GM23338 (cell line): ENCODE data around the gene ZDHHC9. TPM values are rescaled to one million over a fixed set of nuclear protein-coding genes. Genes with fewer than 3 reads are reported as not detected.

ENCODE experiments used
- ATAC-seq: fragments of 200-7000 bp; cut with Tn5 transposase; 3 replicates; pipeline ENCODE4 v1.9.1; 2020
- DNase-seq: peaks from one replicate; pipeline ENCODE4 v3.0.0-alpha.2; 2015; ENCODE audit warnings: low spot score
- H2AFZ ChIP-seq: fragments of 200-600 bp; sonication (generic); 2 replicates; pipeline ENCODE4 v1.8.0; 2016; ENCODE audit warnings: antibody characterized with exemption, mild to moderate bottlenecking, moderate library complexity
- H3F3A ChIP-seq: fragments of 200-600 bp; sonication (generic); replicated peaks from 2 replicates; pipeline ENCODE4 v1.8.0; 2017; ENCODE audit warnings: antibody characterized with exemption, mixed run types, low read depth
- H3K27ac ChIP-seq: fragments of 200-600 bp; sonication (generic); 2 replicates; pipeline ENCODE4 v1.6.1; 2016; ENCODE audit warnings: low read depth
- H3K27me3 ChIP-seq: fragments of 200-600 bp; sonication (generic); 2 replicates; pipeline ENCODE4 v1.8.0; 2016; ENCODE audit warnings: mild to moderate bottlenecking, mixed run types, moderate library complexity; ENCODE audit not compliant: insufficient read depth
- H3K36me3 ChIP-seq: fragments of 200-600 bp; sonication (generic); 2 replicates; pipeline ENCODE4 v1.8.0; 2016; ENCODE audit warnings: mild to moderate bottlenecking; ENCODE audit not compliant: insufficient read depth
- H3K4me1 ChIP-seq: fragments of 200-600 bp; sonication (generic); 2 replicates; pipeline ENCODE4 v1.8.0; 2016; ENCODE audit warnings: mild to moderate bottlenecking, moderate library complexity; ENCODE audit not compliant: insufficient read depth
- H3K4me2 ChIP-seq: fragments of 200-600 bp; sonication (generic); 2 replicates; pipeline ENCODE4 v1.7.1; 2017; ENCODE audit warnings: mixed run types
- H3K4me3 ChIP-seq: fragments of 200-600 bp; sonication (generic); 2 replicates; pipeline ENCODE4 v1.6.1; 2016; ENCODE audit warnings: mixed run types
- H3K79me2 ChIP-seq: fragments of 200-600 bp; sonication (generic); replicated peaks from 2 replicates; pipeline ENCODE4 v1.8.0; 2017; ENCODE audit warnings: mild to moderate bottlenecking; ENCODE audit not compliant: insufficient read depth
- H3K9me2 ChIP-seq: fragments of 200-600 bp; sonication (generic); 2 replicates; pipeline ENCODE4 v1.8.0; 2017; ENCODE audit not compliant: insufficient read depth
- H4K20me1 ChIP-seq: fragments of 200-600 bp; sonication (generic); replicated peaks from 2 replicates; pipeline ENCODE4 v1.8.0; 2017; ENCODE audit warnings: mild to moderate bottlenecking; ENCODE audit not compliant: insufficient read depth
- H3K27ac Mint-ChIP-seq: 2 replicates; pipeline ENCODE4 v1.8.0; 2020; ENCODE audit warnings: inconsistent platforms, mild to moderate bottlenecking, moderate library complexity, mixed read lengths
- H3K27me3 Mint-ChIP-seq: 3 replicates; pipeline ENCODE4 v1.8.0; 2022; ENCODE audit warnings: low read depth, mild to moderate bottlenecking, moderate library complexity, mixed read lengths, inconsistent platforms; ENCODE audit not compliant: insufficient read depth, poor library complexity
- H3K36me3 Mint-ChIP-seq: 3 replicates; pipeline ENCODE4 v1.8.0; 2021; ENCODE audit warnings: low read depth, mild to moderate bottlenecking, inconsistent platforms, moderate library complexity, mixed read lengths
- H3K4me1 Mint-ChIP-seq: 3 replicates; pipeline ENCODE4 v1.8.0; 2020; ENCODE audit warnings: mild to moderate bottlenecking, inconsistent platforms, mixed read lengths
- H3K4me3 Mint-ChIP-seq: 3 replicates; pipeline ENCODE4 v1.8.0; 2021; ENCODE audit warnings: moderate library complexity, mild to moderate bottlenecking, inconsistent platforms, mixed read lengths
- H3K9me3 Mint-ChIP-seq: 3 replicates; pipeline ENCODE4 v1.8.0; 2020; ENCODE audit warnings: moderate library complexity, mild to moderate bottlenecking, inconsistent platforms, mixed read lengths
- CTCF ChIP-seq, 2 experiments: fragments of 200-600 bp in 1 of 2; sonication (generic) in 1 of 2; conservative IDR thresholded peaks; 2 replicates each; pipeline versions ENCODE4 v1.5.1 to v1.6.1; 2016 to 2017; ENCODE audit warnings: antibody characterized with exemption in 2 of 2, low read depth in 2 of 2, mild to moderate bottlenecking in 2 of 2, moderate library complexity in 1 of 2
- ETS1 ChIP-seq: IDR thresholded peaks from 2 replicates; pipeline ENCODE4 v1.6.1; 2016; ENCODE audit warnings: antibody characterized with exemption
- EZH2 ChIP-seq: fragments of 200-600 bp; sonication (generic); IDR thresholded peaks from one replicate; pipeline ENCODE4 v1.8.0; 2017; ENCODE audit warnings: antibody characterized with exemption, mild to moderate bottlenecking, low read depth; ENCODE audit not compliant: unreplicated experiment
- EZH2phosphoT487 ChIP-seq: fragments of 200-600 bp; sonication (generic); IDR thresholded peaks from one replicate; pipeline ENCODE4 v1.8.1; 2018; ENCODE audit warnings: antibody characterized with exemption; ENCODE audit not compliant: unreplicated experiment
- JUNB ChIP-seq: IDR thresholded peaks from one replicate; pipeline ENCODE4 v1.6.1; 2016; ENCODE audit warnings: antibody characterized with exemption; ENCODE audit not compliant: unreplicated experiment
- NANOG ChIP-seq: IDR thresholded peaks from 2 replicates; pipeline ENCODE4 v1.6.1; 2016; ENCODE audit warnings: antibody characterized with exemption, borderline replicate concordance
- REST ChIP-seq: IDR thresholded peaks from one replicate; pipeline ENCODE4 v1.6.1; 2018; ENCODE audit warnings: antibody characterized with exemption; ENCODE audit not compliant: unreplicated experiment
- STAT1 ChIP-seq: IDR thresholded peaks from one replicate; pipeline ENCODE4 v1.6.1; 2016; ENCODE audit warnings: antibody characterized with exemption; ENCODE audit not compliant: unreplicated experiment
- ZNF114 ChIP-seq: fragments of 250-450 bp; sonication (Bioruptor Pico); IDR thresholded peaks from 2 replicates; pipeline ENCODE4 v1.5.0; 2020; ENCODE audit warnings: mild to moderate bottlenecking, moderate library complexity
- ZNF331 ChIP-seq: fragments of 250-450 bp; sonication (Bioruptor Pico); IDR thresholded peaks from 2 replicates; pipeline ENCODE4 v1.5.0; 2020; ENCODE audit warnings: low read depth, mild to moderate bottlenecking, moderate library complexity
- ZNF462 ChIP-seq: fragments of 250-450 bp; sonication (Bioruptor Pico); IDR thresholded peaks from 2 replicates; pipeline ENCODE4 v1.5.0; 2020; ENCODE audit warnings: mild to moderate bottlenecking, moderate library complexity
- polyA plus RNA-seq: library from polyadenylated mRNA; unstranded; fragments of >200 nt; fragmentation: Nextera tagmentation; extraction: Ambion mirVana; gene quantifications from 2 replicates; pipeline ENCODE4 v1.2.1, GENCODE V29; 2016
- total RNA-seq: library from RNA; depleted of rRNA; stranded (reverse); fragments of >200 nt; shearing (Covaris generic); gene quantifications from 2 replicates; pipeline ENCODE4 v1.2.3, GENCODE V29; 2014

The ZDHHC9 gene
- total and polyA plus RNA-seq, 2 experiments from 2014 or later: 14.2 to 17.6 TPM

- no peaks in the 10 kb centered on the region for H4K20me1 ChIP-seq
- DNase-seq (no peak), ATAC-seq (no peak)
- H3K36me3 ChIP-seq: no peaks in the 10 kb centered on the region
- Mint-ChIP-seq H3K36me3 (no peaks in the 10 kb centered on the region), H3K27ac (no peak overlapping the region), H3K27me3 (peaks cover 4% of the 10 kb centered on the region), H3K4me3 (no peak overlapping the region), H3K4me1 (no peaks in the 10 kb centered on the region; the same call in 2 of the 3 replicates), H3K9me3 (no peaks in the 10 kb centered on the region; the same call in 2 of the 3 replicates)
- H3K79me2 ChIP-seq: no peaks in the 10 kb centered on the region
- H3F3A ChIP-seq: no peaks in the 10 kb centered on the region
- no peak overlapping the region for H3K4me3 ChIP-seq
- no peaks in the 10 kb centered on the region for H3K9me2 ChIP-seq
- H3K4me1 ChIP-seq: no peaks in the 10 kb centered on the region
- H3K4me2 ChIP-seq: no peak overlapping the region
- H2AFZ ChIP-seq: no peak overlapping the region
- no peak overlapping the region for H3K27ac ChIP-seq
- no peaks in the 10 kb centered on the region for H3K27me3 ChIP-seq
- TF ChIP-seq JUNB: no peak
- TF ChIP-seq EZH2: no peak
- TF ChIP-seq ZNF331 (CRISPR knock-in tag): no peak
- no peak for TF ChIP-seq ZNF114 (CRISPR knock-in tag)
- TF ChIP-seq REST: no peak
- TF ChIP-seq ETS1: no peak
- TF ChIP-seq ZNF462 (CRISPR knock-in tag): no peak
- TF ChIP-seq CTCF (conservative IDR thresholded peaks at IDR 0.05; ENCODE audit: low read depth in 2 of 2): no peak
- TF ChIP-seq NANOG: no peak
- no peak for TF ChIP-seq STAT1
- no peak for TF ChIP-seq EZH2phosphoT487
These were observed 56.2 kb downstream of the ZDHHC9 start for GRCh38 chrX:129787336-129788055.
